ENCODE measurements around the gene TBKBP1. TPM values are rescaled to one million over a fixed set of nuclear protein-coding genes. Genes with fewer than 3 reads are reported as not detected.
A peak's percentile ranks its signal among the peaks of the same experiment; 100 is the strongest.

TBKBP1 gene
- total RNA-seq, 2 donors from 2014 or later, result 10.7 to 13.8 TPM

DNA sequence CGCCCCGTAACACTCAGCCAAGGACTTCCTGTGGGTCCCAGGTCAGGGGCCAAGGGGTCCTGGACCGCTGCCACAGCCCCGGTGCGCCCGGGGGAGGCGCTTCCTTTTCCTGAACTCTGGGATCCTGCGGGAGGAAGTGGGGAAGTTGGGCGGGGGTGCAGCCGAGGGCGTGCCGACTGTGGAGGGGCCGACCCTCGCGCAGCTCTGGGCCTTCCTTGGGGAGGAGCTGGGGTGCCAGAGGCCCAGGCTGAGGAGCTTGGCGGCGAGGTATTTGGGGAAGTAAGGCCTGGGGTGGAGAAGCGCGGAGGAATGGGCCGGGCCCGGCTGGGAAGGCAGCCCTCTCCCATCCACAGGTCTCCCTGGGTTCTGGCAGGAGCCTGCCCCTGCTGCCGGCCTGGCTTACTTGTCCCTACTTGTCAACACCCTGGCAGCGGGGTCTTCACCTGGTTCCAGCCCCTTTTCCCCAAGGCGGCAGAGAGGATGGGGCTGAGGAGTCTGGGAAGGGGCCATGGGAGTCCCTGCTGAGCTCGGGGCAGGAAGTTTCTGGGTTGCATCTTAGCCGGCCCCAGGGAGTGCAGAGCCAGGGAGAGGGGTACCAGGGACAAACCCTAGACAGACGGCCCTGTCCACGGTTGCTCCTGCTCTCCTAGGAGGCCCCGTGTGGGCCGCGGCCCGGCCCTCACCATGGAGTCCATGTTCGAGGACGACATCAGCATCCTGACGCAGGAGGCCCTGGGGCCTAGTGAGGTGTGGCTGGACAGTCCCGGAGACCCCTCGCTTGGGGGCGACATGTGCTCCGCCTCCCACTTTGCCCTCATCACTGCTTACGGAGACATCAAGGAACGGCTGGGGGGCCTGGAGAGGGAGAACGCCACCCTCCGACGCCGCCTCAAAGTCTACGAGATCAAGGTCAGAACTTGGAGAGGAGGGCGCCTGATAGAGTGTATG is 1.7 kb downstream of the TBKBP1 start:
- peak; percentile 90 for DNase-seq (ENCODE audit: low spot score)
- intact Hi-C loops (cut with DNase I), result loop anchor here in 1 of 2 donors (5.0 kb wide), 1 partner anchor 117 kb away; no protein-coding TSS in a partner anchor

DNA sequence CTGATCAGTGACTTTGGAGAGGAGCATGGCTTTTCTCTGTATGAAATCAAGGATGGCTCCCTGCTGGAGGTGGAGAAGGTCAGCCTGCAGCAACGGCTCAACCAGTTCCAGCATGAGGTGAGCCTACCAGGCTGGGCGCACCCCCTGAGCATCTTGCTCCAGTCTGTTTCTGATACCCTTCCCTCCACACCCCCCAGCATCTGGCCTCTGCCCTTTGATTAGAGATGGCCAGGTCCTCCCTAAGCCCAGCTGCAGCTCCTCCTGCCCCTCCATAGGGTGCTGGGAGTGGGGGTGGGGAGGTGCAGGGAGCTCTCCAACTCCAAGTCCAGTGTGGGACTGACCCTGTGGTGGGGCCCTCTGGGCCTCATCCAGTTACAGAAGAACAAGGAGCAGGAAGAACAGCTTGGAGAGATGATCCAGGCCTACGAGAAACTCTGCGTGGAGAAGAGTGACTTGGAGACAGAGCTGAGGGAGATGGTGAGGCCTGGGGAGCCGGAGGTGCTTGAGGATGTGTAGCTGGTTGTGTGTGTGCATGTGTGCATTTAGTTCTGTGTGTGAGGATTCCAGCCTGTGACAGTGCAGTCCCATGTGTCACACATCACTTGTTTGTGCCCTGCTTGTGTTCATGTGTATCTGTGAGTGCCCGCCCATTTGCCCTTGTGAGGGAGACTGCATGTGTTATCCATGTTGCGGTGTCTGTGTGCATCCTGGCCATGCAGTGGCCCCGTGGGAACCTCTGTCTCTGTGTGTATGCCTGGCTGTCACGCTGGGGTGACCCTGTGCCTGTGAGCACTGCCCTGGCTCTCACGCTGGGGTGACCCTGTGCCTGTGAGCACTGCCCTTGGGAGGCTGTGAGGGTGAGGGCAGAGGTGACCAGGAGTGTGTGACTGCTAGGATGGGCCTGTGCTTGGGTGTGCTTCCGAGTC is 3.0 kb downstream of the TBKBP1 start:
- DNase-seq (ENCODE audit: low spot score), result peak; percentile 55
- intact Hi-C loops (cut with DNase I), result loop anchor here in 1 of 2 donors (5.0 kb wide), 1 partner anchor 115 kb away; no protein-coding TSS in a partner anchor

DNA sequence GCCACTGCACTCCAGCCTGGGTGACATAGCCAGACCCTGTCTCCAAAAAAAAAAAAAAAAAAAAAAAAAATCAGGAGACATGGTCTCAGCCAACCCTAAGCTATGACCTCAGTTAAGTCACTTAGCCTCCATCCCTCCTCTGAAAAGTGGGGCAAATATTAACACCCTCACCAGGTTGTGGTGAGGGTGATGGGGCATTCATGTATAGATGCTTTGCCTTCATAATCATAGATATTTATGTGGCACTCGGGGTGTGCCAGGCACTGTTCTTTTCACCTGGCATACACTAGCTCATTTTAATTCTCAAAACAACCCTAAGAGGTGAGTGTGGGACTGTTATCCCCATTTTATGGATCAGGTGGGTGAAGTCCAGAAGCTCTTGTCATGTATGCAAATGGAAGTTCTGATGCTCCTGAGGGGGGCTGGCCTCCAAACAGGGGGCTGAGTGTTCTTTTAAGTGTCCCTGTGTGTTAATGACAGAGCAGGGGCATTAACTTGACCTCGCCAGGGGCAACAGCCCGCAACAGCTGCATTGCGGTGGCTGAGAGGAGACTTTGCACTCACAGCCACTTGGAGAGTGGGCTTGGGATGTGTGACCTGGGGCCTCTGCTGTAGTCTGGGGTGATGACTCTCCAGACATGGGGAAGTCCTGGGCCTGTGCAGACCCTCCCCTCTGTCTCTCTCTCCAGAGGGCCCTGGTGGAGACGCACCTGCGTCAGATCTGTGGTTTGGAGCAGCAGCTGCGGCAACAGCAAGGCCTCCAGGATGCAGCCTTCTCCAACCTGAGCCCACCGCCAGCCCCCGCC is 4.1 kb downstream of the TBKBP1 start:
- DNase-seq (ENCODE audit: low spot score), result no peak
- intact Hi-C loops (cut with DNase I), result loop anchor here in 1 of 2 donors (5.0 kb wide), 1 partner anchor 114 kb away; no protein-coding TSS in a partner anchor

DNA sequence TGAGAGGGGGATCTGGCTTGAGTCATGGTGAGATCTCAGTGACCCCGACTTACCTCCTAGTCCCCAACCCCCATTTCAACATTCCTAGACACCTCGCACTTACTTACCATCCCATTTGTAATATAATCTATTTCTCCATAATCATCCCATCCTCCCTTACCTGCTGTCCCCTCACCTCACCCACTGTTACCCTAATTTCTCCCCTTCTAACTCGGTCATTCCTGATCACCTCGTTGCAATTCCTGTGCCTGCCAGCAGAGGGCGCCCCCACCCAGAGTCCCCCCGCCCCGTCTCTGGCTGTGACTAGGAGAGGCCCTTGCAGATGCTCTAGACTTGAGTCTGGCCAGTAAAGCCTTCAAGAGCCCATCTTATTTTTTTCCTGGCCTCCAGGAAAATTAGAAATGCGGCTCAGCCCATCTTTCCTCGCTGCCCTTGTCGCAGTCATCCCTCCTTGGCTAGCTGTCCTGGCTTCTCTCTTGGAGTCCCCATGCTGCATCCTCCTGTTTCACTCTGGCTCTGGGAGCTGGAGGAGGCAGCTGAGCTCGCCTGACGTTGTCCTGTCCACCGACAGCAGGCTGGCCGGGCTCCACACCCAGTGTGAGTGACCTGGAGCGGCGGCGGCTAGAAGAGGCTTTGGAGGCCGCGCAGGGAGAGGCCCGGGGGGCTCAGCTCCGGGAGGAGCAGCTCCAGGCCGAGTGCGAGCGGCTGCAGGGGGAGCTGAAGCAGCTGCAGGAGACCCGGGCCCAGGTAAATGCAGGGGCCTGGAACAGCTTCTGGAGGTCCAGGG is 5.0 kb downstream of the TBKBP1 start:
- intact Hi-C loops (cut with DNase I), result loop anchor here in 1 of 2 donors (5.0 kb wide), 1 partner anchor 113 kb away; no protein-coding TSS in a partner anchor
- peak; percentile 87 for DNase-seq (ENCODE audit: low spot score)

DNA sequence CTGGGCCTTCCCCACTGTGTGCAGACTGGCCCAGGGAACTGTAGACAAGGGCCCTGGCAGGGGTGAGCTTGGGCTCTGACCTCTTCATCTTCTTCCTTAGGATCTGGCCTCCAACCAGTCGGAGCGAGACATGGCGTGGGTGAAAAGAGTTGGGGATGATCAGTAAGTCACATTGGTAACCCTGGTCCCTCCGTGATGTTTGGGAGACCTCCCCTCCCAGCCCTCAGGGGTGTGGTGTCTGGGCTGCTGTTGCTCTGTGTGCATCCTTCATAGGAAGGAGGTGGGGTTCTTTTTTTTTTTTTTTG is 5.5 kb downstream of the TBKBP1 start:
- DNase-seq (ENCODE audit: low spot score), result no peak
- intact Hi-C loops (cut with DNase I), result loop anchor here in 1 of 2 donors (5.0 kb wide), 1 partner anchor 113 kb away; no protein-coding TSS in a partner anchor

DNA sequence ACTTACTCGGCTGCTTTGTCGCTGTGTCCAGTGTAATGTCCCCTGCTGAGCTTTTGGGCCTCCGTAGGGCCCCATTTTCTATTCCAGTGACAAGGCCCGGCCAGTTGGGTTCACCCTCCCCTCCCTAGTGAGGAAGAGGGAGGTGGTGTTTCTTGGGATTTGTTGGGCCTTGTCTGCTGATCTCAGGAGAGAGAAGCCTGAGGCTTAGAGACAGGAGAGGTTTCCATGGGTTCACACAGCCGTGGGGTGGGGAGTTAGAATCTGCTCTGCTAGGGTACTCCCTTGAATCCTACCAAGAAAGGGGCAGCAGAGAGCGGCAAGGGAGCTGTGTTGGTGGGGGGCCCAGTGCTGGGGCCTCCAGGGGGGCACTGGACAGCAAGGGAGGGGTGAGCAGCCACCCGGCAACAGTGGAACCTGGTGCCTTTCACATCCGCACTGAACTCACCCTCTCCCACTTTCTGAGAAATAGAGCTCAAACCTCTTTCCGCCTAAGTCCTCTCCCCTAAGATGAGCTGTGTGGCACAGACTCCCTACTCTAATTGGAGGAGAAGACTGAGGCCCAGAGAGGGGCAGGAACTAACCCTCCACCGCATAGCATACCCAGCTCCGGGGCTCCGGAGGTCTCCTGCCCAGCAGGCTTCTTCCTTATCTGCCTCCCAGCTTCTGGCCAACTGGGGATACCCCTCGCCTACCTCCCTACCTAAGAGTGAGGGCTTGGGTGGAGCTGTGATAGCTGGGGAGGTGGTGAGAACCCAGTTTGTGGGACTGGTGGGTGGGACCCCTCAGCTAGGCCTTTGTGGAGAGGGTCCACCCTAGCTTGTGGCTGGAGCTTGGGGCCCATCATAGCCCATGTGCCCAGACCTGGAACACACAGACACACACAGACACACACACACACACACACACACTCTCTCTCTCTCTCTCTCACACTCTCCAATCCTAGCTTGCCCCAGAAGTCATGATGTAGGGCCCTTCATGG is 6.8 kb downstream of the TBKBP1 start:
- DNase-seq (ENCODE audit: low spot score), result peak; percentile 29
- intact Hi-C loops (cut with DNase I), result no loop called here

DNA sequence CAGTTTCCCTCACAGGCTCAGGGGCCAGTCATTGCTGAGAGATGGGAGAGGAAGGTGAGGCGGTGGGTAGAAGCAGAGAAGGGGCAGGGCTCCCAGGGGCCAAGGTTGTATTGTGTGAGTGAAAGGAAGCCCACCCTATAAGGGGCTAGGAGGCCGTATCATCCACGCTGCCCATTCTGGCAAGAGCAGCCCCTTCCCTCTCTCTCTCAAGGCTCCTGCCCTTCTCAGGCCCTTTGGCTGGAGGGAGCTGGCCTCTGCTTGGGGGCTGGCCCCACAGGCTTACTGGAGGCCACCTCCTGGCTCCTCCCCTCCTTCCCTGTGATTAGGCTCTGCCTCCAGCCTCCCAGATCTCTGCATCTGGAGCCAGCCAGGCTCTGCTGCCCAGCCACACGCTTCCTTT is 7.6 kb downstream of the TBKBP1 start:
- DNase-seq (ENCODE audit: low spot score), result peak; percentile 65
- intact Hi-C loops (cut with DNase I), result no loop called here

DNA sequence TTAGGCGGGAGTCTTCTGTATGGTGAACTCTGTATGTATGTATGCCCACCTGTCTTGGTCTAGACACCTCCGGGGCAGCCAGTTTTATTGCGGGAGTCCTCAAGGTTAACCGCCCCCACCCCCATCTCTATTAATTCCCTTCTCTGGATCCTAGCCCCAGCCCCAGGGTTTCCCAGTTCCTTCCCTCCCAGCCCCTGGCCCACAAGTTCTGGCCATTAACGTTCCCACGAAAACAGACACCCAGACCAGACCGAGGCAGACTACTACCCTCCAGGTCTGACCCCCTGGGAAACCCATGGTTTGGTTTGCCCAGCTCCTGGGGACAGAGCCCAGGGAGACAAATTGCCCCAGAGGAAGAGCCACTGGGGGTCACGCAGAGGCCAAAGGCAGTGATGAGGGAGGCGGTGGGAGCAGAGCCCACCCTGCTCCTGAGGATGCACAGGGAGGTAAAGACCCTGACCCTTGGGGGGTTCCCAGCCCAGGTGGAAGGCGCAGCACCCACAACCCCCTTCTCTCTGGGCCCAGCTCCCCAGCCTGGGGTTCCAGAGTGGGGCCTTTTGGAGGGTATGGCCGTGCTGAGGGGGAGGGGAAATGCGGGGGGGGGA is 8.5 kb downstream of the TBKBP1 start:
- DNase-seq (ENCODE audit: low spot score), result peak; percentile 48
- intact Hi-C loops (cut with DNase I), result no loop called here

DNA sequence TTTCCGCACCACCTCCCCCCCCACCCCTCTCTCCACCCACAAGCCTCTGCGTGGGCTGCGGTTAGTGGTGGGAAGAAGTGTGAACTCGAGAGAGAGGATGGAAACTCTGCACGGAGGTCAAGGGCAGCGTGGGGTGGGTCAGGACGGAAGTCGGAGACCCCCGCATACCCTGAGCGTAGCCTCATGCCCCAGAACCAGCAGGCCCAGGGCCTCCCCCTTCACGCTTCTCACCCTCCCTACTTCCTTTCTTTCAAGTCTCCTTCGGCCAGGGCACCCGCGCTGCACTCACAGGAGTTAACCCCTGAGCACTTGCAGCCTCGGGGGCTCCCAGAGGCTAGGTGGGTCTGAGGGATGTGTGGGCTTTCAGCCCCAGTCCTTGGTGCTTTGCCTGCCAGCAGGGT is 9.2 kb downstream of the TBKBP1 start:
- peak; percentile 82 for DNase-seq (ENCODE audit: low spot score)
- intact Hi-C loops (cut with DNase I), result no loop called here

DNA sequence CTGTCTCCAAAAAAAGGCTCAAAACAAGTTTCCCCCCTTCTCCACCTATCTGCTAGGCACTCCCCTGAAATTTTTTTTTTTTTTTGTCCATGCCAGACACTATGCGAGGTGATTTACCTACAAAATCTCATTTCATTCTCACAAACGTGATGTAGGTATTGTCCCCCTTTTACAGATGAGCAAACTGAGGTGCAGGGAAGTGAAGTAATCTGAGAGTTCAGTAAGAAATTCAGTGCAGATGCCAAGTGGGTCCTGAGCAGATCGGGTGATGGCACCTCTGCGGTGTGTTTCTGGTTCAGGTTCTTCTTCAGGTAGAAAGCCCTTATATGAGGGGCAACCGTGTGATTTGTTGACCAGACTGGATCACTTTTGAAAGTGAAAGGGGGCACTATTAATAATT is 9.7 kb downstream of the TBKBP1 start:
- DNase-seq (ENCODE audit: low spot score), result peak; percentile 16
- intact Hi-C loops (cut with DNase I), result no loop called here

DNA sequence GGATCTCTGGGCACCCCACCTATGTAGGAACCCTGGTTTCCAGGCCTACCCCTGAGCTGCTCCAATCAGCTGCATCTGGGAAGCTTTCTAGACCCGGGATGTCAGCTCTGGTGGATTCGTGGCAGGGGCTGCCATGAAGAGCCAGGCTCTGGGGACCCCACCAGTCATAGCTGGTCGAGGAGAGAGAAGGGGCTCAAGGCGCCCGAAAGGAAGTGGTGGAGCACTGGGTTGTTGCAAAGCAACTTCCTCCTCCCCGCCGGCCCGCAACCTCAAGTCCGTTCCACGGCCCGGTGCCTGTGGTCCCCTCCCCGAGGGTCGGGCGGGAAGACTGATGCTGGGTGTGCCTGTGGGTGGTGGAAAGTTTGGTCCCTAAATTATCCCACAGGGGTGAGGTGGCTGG is 10.2 kb downstream of the TBKBP1 start:
- peak; percentile 80 for DNase-seq (ENCODE audit: low spot score)
- intact Hi-C loops (cut with DNase I), result no loop called here

DNA sequence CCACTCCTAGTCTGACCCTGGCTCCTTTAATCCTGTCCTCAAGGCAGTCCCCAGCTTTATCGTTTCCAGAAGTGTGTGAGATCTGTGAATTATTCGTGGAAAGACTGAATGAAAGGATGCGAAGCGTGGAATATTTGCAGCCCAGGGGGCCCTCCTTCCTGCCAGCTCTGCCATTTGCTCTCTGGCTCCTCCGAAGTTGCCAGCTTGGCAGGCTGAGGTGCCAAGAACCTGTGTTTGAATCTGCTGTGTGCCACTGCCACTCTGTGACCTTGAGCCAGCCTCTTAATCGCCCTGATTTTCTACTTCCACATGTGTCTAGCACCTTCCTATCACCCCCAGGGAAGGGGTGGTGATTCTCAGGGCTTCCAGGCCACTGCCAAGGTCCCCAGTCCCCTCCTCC is 10.8 kb downstream of the TBKBP1 start:
- intact Hi-C loops (cut with DNase I), result no loop called here
- peak; percentile 35 for DNase-seq (ENCODE audit: low spot score)

DNA sequence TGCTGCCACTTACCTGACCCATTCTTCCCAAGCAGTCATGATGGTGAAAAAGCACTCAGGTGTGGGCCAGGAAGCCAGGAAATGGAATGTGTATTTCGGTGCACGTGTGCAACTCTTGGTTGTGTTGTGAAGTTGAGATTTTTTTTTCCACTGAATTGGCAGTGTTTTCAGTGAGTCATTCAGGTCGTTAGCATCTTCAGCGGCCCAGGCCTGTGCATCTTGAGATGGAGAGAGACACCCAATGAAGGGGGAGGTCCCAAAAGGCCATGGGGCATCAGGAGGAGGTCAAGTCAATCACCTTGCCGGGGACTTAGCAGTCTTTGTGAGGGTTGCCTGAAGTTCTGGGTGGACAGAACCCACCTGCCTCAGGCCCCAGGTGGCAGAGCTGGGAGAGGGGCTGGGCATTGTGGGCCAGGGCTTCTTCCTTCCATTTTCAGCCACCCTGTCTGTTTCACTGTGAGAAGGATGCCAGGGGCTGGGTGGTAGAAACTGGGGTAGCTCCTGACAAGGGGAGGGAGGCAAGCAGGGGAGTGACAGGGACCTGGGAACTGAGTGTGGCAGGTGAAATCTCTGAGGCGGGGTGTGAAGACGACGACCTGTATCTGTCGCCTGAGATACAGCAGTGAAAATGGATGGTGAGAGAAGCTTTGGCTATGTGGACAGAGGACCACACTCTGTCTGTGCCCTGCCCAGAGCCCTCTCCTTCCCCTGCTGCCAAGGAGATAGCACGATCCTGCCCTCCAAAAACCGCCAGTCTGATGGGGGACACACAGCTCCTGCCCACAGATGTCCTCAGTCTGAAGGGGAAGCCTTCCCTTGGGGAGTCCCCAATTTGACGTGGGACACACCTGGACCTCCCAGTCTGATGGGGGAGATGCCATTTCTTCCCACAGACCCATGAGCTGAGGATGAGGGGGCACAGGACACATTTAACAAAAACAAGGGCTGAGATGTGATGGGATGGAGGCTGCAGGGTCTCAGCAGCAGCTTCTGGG is 11.9 kb downstream of the TBKBP1 start:
- no peak for DNase-seq (ENCODE audit: low spot score)
- intact Hi-C loops (cut with DNase I), result no loop called here

DNA sequence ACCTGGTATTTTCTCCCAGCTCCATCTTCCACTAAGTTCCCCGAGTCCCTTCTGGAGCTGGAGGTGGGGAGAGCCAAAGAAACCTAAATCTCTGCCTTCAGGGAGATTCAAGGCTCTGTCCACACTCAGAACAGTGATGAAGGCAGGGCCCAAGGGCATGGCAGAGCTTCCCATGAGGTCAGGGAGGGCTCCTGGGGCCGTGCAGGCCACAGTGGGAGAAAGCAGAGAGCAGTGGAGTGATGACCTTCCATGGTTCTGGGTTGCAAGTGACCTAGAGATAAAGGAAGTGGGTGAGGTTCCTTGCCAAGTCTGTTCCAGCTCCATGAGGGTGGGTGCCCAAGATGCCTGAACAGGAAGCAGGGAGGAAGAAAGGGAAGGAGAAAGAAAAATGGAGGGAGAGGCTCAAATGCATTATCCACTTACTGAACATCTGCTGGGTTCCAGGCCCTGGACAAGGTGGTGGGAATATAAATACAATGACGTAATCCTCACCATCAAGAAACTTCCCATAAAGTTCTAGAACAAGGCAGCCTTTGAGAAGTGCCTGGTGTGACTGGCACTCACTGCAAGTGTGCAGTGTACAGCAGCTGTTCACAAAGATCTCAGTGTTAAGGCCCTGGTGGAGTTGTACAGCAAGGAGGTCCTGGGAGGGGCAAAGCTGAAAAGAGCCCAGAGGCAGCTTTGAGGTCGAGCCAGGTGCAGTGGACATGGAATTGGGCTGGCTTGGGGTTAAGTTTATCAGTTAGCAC is 13.3 kb downstream of the TBKBP1 start:
- no peak for DNase-seq (ENCODE audit: low spot score)
- intact Hi-C loops (cut with DNase I), result no loop called here

DNA sequence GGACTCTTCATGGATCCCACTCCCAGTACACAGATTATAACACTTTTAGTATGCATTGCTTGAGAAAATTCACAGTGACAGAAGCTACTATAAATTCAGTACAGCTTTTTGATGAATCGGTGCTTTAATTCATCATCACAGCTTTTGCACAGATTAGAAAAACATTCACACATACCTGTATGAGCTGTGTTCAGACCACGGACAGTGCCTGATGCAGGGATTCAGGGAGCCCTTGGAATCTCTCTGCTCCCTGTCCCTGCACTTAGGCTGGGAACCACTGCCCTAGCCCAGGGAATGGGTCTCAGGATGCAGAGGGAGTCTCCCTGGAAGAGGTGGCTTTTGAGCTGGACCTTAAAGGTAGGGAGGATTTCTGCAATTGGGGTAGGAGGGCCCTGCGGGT is 13.9 kb downstream of the TBKBP1 start:
- intact Hi-C loops (cut with DNase I), result no loop called here
- no peak for DNase-seq (ENCODE audit: low spot score)

Data from posterior vena cava (tissue), 2 donors.